H1 (cell line): Measurements from ENCODE around the gene RFX5. TPM values are rescaled to one million over a fixed set of nuclear protein-coding genes. Genes with fewer than 3 reads are reported as not detected.

Experiments
- EP300 ChIP-seq, 2 experiments: IDR thresholded peaks; 1 replicate in 1 of 2; 2 replicates in 1 of 2; pipeline ENCODE4 v1.6.1; 2011 to 2012; ENCODE audit warnings: low read depth in 2 of 2, low read length in 2 of 2, mild to moderate bottlenecking in 2 of 2, borderline replicate concordance in 1 of 2, inconsistent platforms in 1 of 2, moderate library complexity in 1 of 2
- EZH2 ChIP-seq: fragments of 200-600 bp; sonication (generic); IDR thresholded peaks from 2 replicates; pipeline ENCODE4 v1.7.1; 2012; ENCODE audit warnings: low read depth, mild to moderate bottlenecking, moderate library complexity, low read length, inconsistent platforms; ENCODE audit not compliant: severe bottlenecking
- HDAC6 ChIP-seq: IDR thresholded peaks from one replicate; pipeline ENCODE4 v1.7.1; 2012; ENCODE audit warnings: low read depth, mild to moderate bottlenecking, inconsistent platforms, low read length, moderate library complexity
- POLR2A ChIP-seq, 2 experiments: IDR thresholded peaks; 1 replicate in 1 of 2; 2 replicates in 1 of 2; pipeline ENCODE4 v1.6.1; 2011; ENCODE audit warnings: low read depth in 2 of 2, low read length in 2 of 2, mild to moderate bottlenecking in 2 of 2; ENCODE audit errors: control extremely low read depth in 1 of 2
- RAD21 ChIP-seq, 2 experiments: IDR thresholded peaks in 1 of 2; conservative IDR thresholded peaks in 1 of 2; 2 replicates each; pipeline ENCODE4 v1.6.1; 2011; ENCODE audit warnings: low read depth in 2 of 2, low read length in 2 of 2, improper control_type of control experiment in 1 of 2, inconsistent platforms in 1 of 2, mild to moderate bottlenecking in 1 of 2, moderate library complexity in 1 of 2
- TEAD4 ChIP-seq: IDR thresholded peaks from 2 replicates; pipeline ENCODE4 v1.6.1; 2012; ENCODE audit warnings: low read depth, low read length, inconsistent platforms, mixed read lengths
- polyA plus RNA-seq, 7 experiments: library from polyadenylated mRNA; depleted of rRNA in 3 of 7; stranded (reverse) in 5 of 7; unstranded in 2 of 7; fragments of >200 nt in 5 of 7; fragments of 200-250 nt in 2 of 7; gene quantifications; 1 replicate in 5 of 7; 2 replicates in 1 of 7; 4 replicates in 1 of 7; pipeline versions ENCODE4 v1.2.1 to v1.2.3, GENCODE V29; 2011 to 2013; ENCODE audit warnings: missing spikeins in 2 of 7, mixed read lengths in 2 of 7
- total RNA-seq: library from RNA; stranded (reverse); fragmentation: NEBNext Ultra II Directional; extraction: Animal tissue kit (Norgen Biotek cat#: 25700); gene quantifications from 2 replicates; pipeline ENCODE4 v1.2.1, GENCODE V29; 2021
- TF ChIP-seq, protein P1 (sequence below): IDR thresholded peaks from 2 replicates; pipeline ENCODE4 v1.6.1; 2012; ENCODE audit warnings: inconsistent platforms

The RFX5 gene
- total and polyA plus RNA-seq, 2 of the 8 experiments (the other 6 are each of a cell fraction or from before 2014, with no cell fraction given), result 27.8 to 59.7 TPM

DNA sequence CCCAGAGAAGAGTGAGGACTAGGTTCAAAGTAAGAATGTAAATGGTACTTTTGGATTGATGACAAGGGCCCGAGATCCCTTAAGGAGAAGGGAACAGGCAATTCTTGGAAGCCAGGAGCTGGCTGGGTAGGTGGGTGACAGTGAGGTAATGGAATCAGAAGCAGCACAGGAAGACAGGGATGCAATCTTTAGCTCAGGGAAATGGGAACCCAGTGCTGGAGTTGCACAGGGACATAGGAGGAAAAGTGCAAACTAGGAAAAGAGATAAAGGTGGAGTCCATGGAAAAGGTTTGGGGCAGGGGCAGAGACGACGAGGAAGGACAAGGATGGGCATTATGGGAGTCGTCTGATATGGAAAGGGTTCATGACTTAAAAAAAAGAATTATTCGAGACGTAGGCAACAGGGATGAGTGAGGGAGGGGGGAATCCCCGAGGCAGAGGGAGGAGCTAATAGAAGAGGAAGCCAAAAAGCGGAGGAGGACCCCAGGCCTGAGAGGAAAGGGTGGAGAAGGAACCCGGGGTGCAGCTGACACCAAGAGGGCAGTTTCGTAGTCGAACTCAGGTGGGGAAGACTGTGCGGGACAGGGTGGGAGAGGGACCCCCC is 20.3 kb downstream of the RFX5 start (continued):
- no peak for TF ChIP-seq EP300 (IDR thresholded peaks at IDR 0.05; ENCODE audit: borderline replicate concordance in 1 of 2, low read depth in 2 of 2, low read length in 2 of 2)
- no peak for TF ChIP-seq EZH2
- no peak for TF ChIP-seq RAD21 (IDR thresholded peaks at IDR 0.05 in 1 of 2, conservative IDR thresholded peaks at IDR 0.05 in 1 of 2; ENCODE audit: low read depth in 2 of 2, low read length in 2 of 2)
- TF ChIP-seq POLR2A (IDR thresholded peaks at IDR 0.05; ENCODE audit: control extremely low read depth in 1 of 2, low read depth in 2 of 2, low read length in 2 of 2), result no peak
- TF ChIP-seq TEAD4, result no peak
- TF ChIP-seq, protein P1, sequence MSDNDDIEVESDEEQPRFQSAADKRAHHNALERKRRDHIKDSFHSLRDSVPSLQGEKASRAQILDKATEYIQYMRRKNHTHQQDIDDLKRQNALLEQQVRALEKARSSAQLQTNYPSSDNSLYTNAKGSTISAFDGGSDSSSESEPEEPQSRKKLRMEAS, result no peak
- no peak for TF ChIP-seq HDAC6
